Measurements from ENCODE around the gene LRRC71.

GRCh38 chr1:156892190-156893047, 28.0 kb upstream of the LRRC71 start:
- no peak for TF ChIP-seq POLR2A (IDR thresholded peaks at IDR 0.05)
- peak; percentile 52 to 90 (median 84) for TF ChIP-seq CTCF (IDR thresholded peaks at IDR 0.05)
- peak; percentile 66 to 74 for TF ChIP-seq POLR2AphosphoS5 (IDR thresholded peaks at IDR 0.05; ENCODE audit: insufficient read depth in 1 of 2, low read depth in 1 of 2)
